Smooth muscle cell (in vitro differentiated cells): Measurements from ENCODE around the gene TMEM237. TPM values are rescaled to one million over a fixed set of nuclear protein-coding genes. Genes with fewer than 3 reads are reported as not detected.
"Not testable (repeated sequence)": the region's sequence is repeated elsewhere in the genome, so short reads cannot be mapped to it uniquely, and the experiment has no call there.

Experiments
- DNase-seq: peaks from one replicate; lab custom pipeline; 2025; ENCODE audit not compliant: unreplicated experiment; lab: John Stamatoyannopoulos, UW
- H2AFZ ChIP-seq: fragments of 200-600 bp; sonication (generic); 2 replicates; pipeline ENCODE4 v1.6.0; 2016; ENCODE audit warnings: antibody characterized with exemption, low read depth, mild to moderate bottlenecking
- H3F3A ChIP-seq: fragments of 200-600 bp; sonication (generic); 2 replicates; pipeline ENCODE4 v1.6.0; 2017; ENCODE audit warnings: antibody characterized with exemption, low read depth
- H3K27ac ChIP-seq: fragments of 200-600 bp; sonication (generic); 2 replicates; pipeline ENCODE4 v1.5.1; 2016; ENCODE audit warnings: low read depth, mild to moderate bottlenecking
- H3K27me3 ChIP-seq: fragments of 200-600 bp; sonication (generic); 2 replicates; pipeline ENCODE4 v1.6.1; 2016; ENCODE audit warnings: low read depth, mild to moderate bottlenecking
- H3K36me3 ChIP-seq: fragments of 200-600 bp; sonication (generic); 2 replicates; pipeline ENCODE4 v1.5.1; 2016; ENCODE audit warnings: low read depth
- H3K4me1 ChIP-seq: fragments of 200-600 bp; sonication (generic); 2 replicates; pipeline ENCODE4 v1.5.1; 2016; ENCODE audit warnings: low read depth
- H3K4me2 ChIP-seq: fragments of 200-600 bp; sonication (generic); 2 replicates; pipeline ENCODE4 v1.6.0; 2016; ENCODE audit warnings: mild to moderate bottlenecking
- H3K4me3 ChIP-seq: fragments of 200-600 bp; sonication (generic); 2 replicates; pipeline ENCODE4 v1.5.1; 2016; ENCODE audit warnings: mild to moderate bottlenecking
- H3K79me2 ChIP-seq: fragments of 200-600 bp; sonication (generic); 2 replicates; pipeline ENCODE4 v1.6.0; 2016; ENCODE audit warnings: low read depth, mild to moderate bottlenecking
- H3K9ac ChIP-seq: fragments of 200-600 bp; sonication (generic); 2 replicates; pipeline ENCODE4 v1.6.0; 2016; ENCODE audit warnings: low read depth
- H3K9me3 ChIP-seq: fragments of 200-600 bp; sonication (generic); replicated peaks from 2 replicates; pipeline ENCODE4 v1.5.1; 2016; ENCODE audit warnings: low read depth
- H4K20me1 ChIP-seq: fragments of 200-600 bp; sonication (generic); 2 replicates; pipeline ENCODE4 v1.6.0; 2016; ENCODE audit warnings: low read depth
- WGBS: methylation state at CpG from one replicate; pipeline ENCODE4 v1.1.7; 2016; ENCODE audit warnings: low lambda C conversion rate; 5-methylcytosine and 5-hydroxymethylcytosine counted together
- polyA plus RNA-seq: library from polyadenylated mRNA; unstranded; fragments of >200 nt; fragmentation: Nextera tagmentation; extraction: Ambion mirVana; gene quantifications from 2 replicates; pipeline ENCODE4 v1.2.1, GENCODE V29; 2016
- total RNA-seq: library from RNA; depleted of rRNA; stranded (reverse); fragments of >200 nt; gene quantifications from 2 replicates; pipeline ENCODE4 v1.2.3, GENCODE V29; 2014
- TF ChIP-seq, protein P1 (sequence below): fragments of 200-600 bp; sonication (generic); IDR thresholded peaks from 2 replicates; pipeline ENCODE4 v1.5.1; 2017; ENCODE audit warnings: borderline replicate concordance, mild to moderate bottlenecking, antibody characterized with exemption; ENCODE audit not compliant: insufficient read depth, poor library complexity, severe bottlenecking

Gene TMEM237
- total and polyA plus RNA-seq, 2 experiments from 2014 or later, result 25.6 to 47.4 TPM

DNA sequence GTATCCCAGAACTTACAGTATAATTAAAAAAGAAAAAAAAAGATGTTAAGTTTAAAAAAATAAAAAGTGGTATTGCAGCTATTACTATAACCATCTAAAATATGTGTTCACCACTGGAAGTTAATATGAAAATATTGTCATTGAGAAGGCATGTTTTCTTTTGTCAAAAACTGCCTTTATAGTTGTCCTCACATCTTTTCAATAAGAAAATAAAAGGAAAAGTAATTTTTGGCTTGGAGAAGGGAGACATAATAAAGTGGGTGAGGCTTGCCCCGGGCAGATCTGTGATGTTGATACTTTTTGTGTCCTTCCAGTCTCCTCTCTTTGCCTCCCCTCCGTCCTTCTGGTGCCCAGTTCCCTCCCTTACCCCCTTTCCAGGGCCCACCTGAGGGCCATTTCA, 30.2 kb upstream of the TMEM237 start:
- Histone ChIP-seq H3K79me2 (no peaks in the 10 kb centered on the region), H3K9me3 (no peaks in the 10 kb centered on the region), H3K27me3 (no peaks in the 10 kb centered on the region), H3K4me1 (peaks cover 2% of the 10 kb centered on the region), H3K4me2 (no peak overlapping the region), H3K36me3 (no peaks in the 10 kb centered on the region), H3K27ac (no peak overlapping the region), H3F3A (no peaks in the 10 kb centered on the region), H2AFZ (no peak overlapping the region), H4K20me1 (no peaks in the 10 kb centered on the region), H3K4me3 (no peak overlapping the region), H3K9ac (no peak overlapping the region)
- 100% methylated on average over 2 of the region's 2 CpGs for WGBS
- no peak for DNase-seq
- TF ChIP-seq, protein P1, sequence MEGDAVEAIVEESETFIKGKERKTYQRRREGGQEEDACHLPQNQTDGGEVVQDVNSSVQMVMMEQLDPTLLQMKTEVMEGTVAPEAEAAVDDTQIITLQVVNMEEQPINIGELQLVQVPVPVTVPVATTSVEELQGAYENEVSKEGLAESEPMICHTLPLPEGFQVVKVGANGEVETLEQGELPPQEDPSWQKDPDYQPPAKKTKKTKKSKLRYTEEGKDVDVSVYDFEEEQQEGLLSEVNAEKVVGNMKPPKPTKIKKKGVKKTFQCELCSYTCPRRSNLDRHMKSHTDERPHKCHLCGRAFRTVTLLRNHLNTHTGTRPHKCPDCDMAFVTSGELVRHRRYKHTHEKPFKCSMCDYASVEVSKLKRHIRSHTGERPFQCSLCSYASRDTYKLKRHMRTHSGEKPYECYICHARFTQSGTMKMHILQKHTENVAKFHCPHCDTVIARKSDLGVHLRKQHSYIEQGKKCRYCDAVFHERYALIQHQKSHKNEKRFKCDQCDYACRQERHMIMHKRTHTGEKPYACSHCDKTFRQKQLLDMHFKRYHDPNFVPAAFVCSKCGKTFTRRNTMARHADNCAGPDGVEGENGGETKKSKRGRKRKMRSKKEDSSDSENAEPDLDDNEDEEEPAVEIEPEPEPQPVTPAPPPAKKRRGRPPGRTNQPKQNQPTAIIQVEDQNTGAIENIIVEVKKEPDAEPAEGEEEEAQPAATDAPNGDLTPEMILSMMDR, result no peak

DNA sequence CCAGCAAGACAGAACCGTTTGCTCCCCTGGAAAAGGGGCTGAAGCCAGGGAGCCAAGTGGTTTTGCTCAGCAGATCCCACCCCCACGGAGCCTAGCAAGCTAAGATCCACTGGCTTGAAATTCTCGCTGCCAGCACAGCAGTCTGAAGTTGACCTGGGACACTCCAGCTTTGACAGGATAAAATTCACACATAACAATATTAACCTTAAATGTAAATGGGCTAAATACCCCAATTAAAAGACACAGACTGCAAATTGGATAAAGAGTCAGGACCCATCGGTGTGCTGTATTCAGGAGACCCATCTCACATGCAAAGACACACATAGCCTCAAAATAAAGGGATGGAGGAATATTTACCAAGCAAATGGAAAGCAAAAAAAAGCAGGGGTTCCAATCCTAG, 27.9 kb upstream of the TMEM237 start:
- WGBS, result 71% methylated on average over 4 of the region's 4 CpGs
- not testable (repeated sequence) for DNase-seq, H3K4me1 ChIP-seq, H3K79me2 ChIP-seq, H3K4me2 ChIP-seq, H3K27ac ChIP-seq, H4K20me1 ChIP-seq, H3K36me3 ChIP-seq, H3K9ac ChIP-seq, H3K27me3 ChIP-seq, H3K4me3 ChIP-seq, H3K9me3 ChIP-seq, H3F3A ChIP-seq, H2AFZ ChIP-seq

GRCh38 chr2:201669865-201670264, 26.6 kb upstream of the TMEM237 start:
- H3F3A ChIP-seq, result no peaks in the 10 kb centered on the region
- H3K79me2 ChIP-seq, result no peaks in the 10 kb centered on the region
- H3K4me1 ChIP-seq, result no peaks in the 10 kb centered on the region
- TF ChIP-seq, protein P1, result no peak
- no peaks in the 10 kb centered on the region for H3K36me3 ChIP-seq
- H4K20me1 ChIP-seq, result no peaks in the 10 kb centered on the region
- no peak for DNase-seq
- no peak overlapping the region for H3K27ac ChIP-seq
- H3K9ac ChIP-seq, result no peak overlapping the region
- 97% methylated on average over 1 of the region's 1 CpG for WGBS
- no peak overlapping the region for H3K4me3 ChIP-seq
- H3K9me3 ChIP-seq, result no peaks in the 10 kb centered on the region
- no peaks in the 10 kb centered on the region for H3K27me3 ChIP-seq
- no peak overlapping the region for H2AFZ ChIP-seq
- no peak overlapping the region for H3K4me2 ChIP-seq

DNA sequence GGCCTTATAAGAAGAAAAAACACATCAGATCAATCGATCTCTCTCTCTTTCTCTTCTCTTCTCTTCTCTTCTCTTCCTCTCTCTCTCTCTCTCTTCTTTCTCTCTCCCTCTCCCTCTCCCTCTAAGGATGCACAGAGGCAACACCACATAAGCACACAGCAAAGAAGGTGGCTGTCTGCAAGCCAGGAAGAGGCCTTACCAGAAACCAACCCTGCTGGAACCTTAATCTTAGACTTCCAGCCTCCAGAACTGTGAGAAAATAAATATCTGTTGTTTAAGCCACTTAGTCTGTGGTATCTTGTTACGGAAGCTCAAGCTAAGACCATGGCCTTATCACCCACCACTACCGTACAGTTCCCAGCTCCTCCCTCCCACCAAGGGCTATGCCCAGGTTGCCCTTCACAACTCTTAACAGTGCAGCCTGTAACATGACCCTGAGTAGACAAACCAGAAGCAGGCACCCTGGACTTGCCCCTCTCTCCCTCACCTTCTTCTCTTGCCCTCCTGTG, 25.2 kb upstream of the TMEM237 start:
- H3K36me3 ChIP-seq, result no peaks in the 10 kb centered on the region
- H3K79me2 ChIP-seq, result no peaks in the 10 kb centered on the region
- WGBS, result 49% methylated on average over 3 of the region's 3 CpGs
- no peak overlapping the region for H2AFZ ChIP-seq
- no peak for DNase-seq
- H3K27ac ChIP-seq, result no peak overlapping the region
- no peaks in the 10 kb centered on the region for H3F3A ChIP-seq
- H3K4me1 ChIP-seq, result no peaks in the 10 kb centered on the region
- no peak overlapping the region for H3K4me3 ChIP-seq
- H3K9me3 ChIP-seq, result no peaks in the 10 kb centered on the region
- TF ChIP-seq, protein P1, result no peak
- H3K9ac ChIP-seq, result no peak overlapping the region
- no peak overlapping the region for H3K4me2 ChIP-seq
- no peaks in the 10 kb centered on the region for H3K27me3 ChIP-seq
- no peaks in the 10 kb centered on the region for H4K20me1 ChIP-seq
